Activated T-cell treated with anti-CD3 and anti-CD28 coated beads, Interleukin-2, amount 50 U/mL, for 72 hours (primary cell): ENCODE results near the gene ESR2. TPM values are rescaled to one million over a fixed set of nuclear protein-coding genes. Genes with fewer than 3 reads are reported as not detected.
"Not testable (repeated sequence)": the region's sequence is repeated elsewhere in the genome, so short reads cannot be mapped to it uniquely, and the experiment has no call there.

Experiments used
- ATAC-seq, 2 donors: fragments of 150-1000 bp; cut with Tn5 transposase; replicated peaks in 1 of 2; 2 replicates each; pipeline ENCODE4 v1.10.0; 2021; ENCODE audit warnings: moderate library complexity in 2 of 2, mild to moderate bottlenecking in 1 of 2
- DNase-seq, 2 donors: peaks; one replicate each; pipeline ENCODE4 v3.0.0; 2021 to 2022; ENCODE audit warnings: mixed read lengths in 1 of 2
- H3K27ac Mint-ChIP-seq: one replicate; pipeline ENCODE4 v1.8.0; 2022; ENCODE audit warnings: mild to moderate bottlenecking, moderate library complexity, mixed read lengths
- H3K27me3 Mint-ChIP-seq: one replicate; pipeline ENCODE4 v1.8.0; 2022; ENCODE audit warnings: low read depth, mixed read lengths
- H3K36me3 Mint-ChIP-seq, 2 donors: one replicate each; pipeline ENCODE4 v1.8.0; 2022; ENCODE audit warnings: mixed read lengths in 2 of 2, mild to moderate bottlenecking in 1 of 2; ENCODE audit not compliant: insufficient read depth in 2 of 2
- H3K4me1 Mint-ChIP-seq: one replicate; pipeline ENCODE4 v1.8.0; 2022; ENCODE audit warnings: low read depth, mixed read lengths
- H3K4me3 Mint-ChIP-seq, 2 donors: one replicate each; pipeline ENCODE4 v1.8.0; 2022; ENCODE audit warnings: mild to moderate bottlenecking in 2 of 2, mixed read lengths in 2 of 2, moderate library complexity in 2 of 2
- H3K9me3 Mint-ChIP-seq, 2 donors: one replicate each; pipeline ENCODE4 v1.8.0; 2022; ENCODE audit warnings: mixed read lengths in 2 of 2
- total RNA-seq, 2 donors: library from RNA; stranded (reverse); gene quantifications; one replicate each; pipeline ENCODE4 v1.2.3, GENCODE V29; 2022

ESR2 gene
- total RNA-seq, 2 donors from 2014 or later, result 0.23 to 1.0 TPM

- not testable (repeated sequence) for H3K9me3 Mint-ChIP-seq, H3K27me3 Mint-ChIP-seq, H3K27ac Mint-ChIP-seq, H3K4me1 Mint-ChIP-seq, ATAC-seq, DNase-seq, H3K4me3 Mint-ChIP-seq, H3K36me3 Mint-ChIP-seq
Measured at GRCh38 chr14:64037869-64038745, 256.1 kb downstream of the ESR2 start.

GRCh38 chr14:64035143-64035542, 259.0 kb downstream of the ESR2 start:
- Mint-ChIP-seq H3K36me3 (peaks cover 0 to 5% of the 10 kb centered on the region in 2 donors), H3K9me3 (no peaks in the 10 kb centered on the region)

More at GRCh38 chr14:64035143-64035542, 259.0 kb downstream of the ESR2 start:
- no peaks in the 10 kb centered on the region for H3K4me1 Mint-ChIP-seq
- H3K27me3 Mint-ChIP-seq, result no peaks in the 10 kb centered on the region
- H3K4me3 Mint-ChIP-seq, result no peak overlapping the region
- no peak for ATAC-seq
- H3K27ac Mint-ChIP-seq, result peak overlapping the region; percentile 41
- no peak for DNase-seq

Other genes starting within 250 kb of the ESR2 start
- gene MTHFD1, start 94.0 kb upstream of the ESR2 start, total RNA-seq, result 100 to 1,000 TPM; 123 to 164 TPM
- gene AKAP5, start 171.1 kb upstream of the ESR2 start, total RNA-seq, result 1 to 10 TPM; 1.2 to 1.9 TPM
- gene ZBTB25, start 209.5 kb upstream of the ESR2 start, total RNA-seq, result 10 to 100 TPM; 30.4 to 31.3 TPM
- 10 to 100 TPM; 46.9 to 49.5 TPM for gene ZBTB1, start 210.4 kb upstream of the ESR2 start, total RNA-seq
- gene HSPA2, start 246.4 kb upstream of the ESR2 start, total RNA-seq, result 1 to 10 TPM; 5.5 to 7.7 TPM